Adrenal gland (tissue), 5 donors: ENCODE data around the gene ANKRD44.

Experiments
- CTCF ChIP-seq, 6 experiments: fragments of 450-650 bp in 4 of 6; fragments of 200-600 bp in 2 of 6; sonication (generic) in 1 of 6; IDR thresholded peaks; 1 replicate in 5 of 6; 2 replicates in 1 of 6; pipeline versions ENCODE4 v1.5.1 to v1.8.0; 2016 to 2021; ENCODE audit warnings: antibody characterized with exemption in 6 of 6, mild to moderate bottlenecking in 2 of 6, moderate library complexity in 1 of 6
- POLR2A ChIP-seq, 2 donors: fragments of 450-650 bp; IDR thresholded peaks; one replicate each; pipeline ENCODE4 v1.6.1; 2017; ENCODE audit warnings: antibody characterized with exemption in 2 of 2, mild to moderate bottlenecking in 2 of 2, moderate library complexity in 1 of 2
- donor health status: DM: no; HTN: no; CAD: no.

- TF ChIP-seq CTCF (IDR thresholded peaks at IDR 0.05), result no peak
- no peak for TF ChIP-seq POLR2A (IDR thresholded peaks at IDR 0.05)
Measured at GRCh38 chr2:197181491-197181890, 129.1 kb downstream of the ANKRD44 start.
